Measurements from ENCODE around the gene NPPA.

Gene NPPA

GRCh38 chr1:11874258-11874562 is 26.6 kb upstream of the NPPA start:
- no peak for DNase-seq (ENCODE audit: low spot score)

DNA sequence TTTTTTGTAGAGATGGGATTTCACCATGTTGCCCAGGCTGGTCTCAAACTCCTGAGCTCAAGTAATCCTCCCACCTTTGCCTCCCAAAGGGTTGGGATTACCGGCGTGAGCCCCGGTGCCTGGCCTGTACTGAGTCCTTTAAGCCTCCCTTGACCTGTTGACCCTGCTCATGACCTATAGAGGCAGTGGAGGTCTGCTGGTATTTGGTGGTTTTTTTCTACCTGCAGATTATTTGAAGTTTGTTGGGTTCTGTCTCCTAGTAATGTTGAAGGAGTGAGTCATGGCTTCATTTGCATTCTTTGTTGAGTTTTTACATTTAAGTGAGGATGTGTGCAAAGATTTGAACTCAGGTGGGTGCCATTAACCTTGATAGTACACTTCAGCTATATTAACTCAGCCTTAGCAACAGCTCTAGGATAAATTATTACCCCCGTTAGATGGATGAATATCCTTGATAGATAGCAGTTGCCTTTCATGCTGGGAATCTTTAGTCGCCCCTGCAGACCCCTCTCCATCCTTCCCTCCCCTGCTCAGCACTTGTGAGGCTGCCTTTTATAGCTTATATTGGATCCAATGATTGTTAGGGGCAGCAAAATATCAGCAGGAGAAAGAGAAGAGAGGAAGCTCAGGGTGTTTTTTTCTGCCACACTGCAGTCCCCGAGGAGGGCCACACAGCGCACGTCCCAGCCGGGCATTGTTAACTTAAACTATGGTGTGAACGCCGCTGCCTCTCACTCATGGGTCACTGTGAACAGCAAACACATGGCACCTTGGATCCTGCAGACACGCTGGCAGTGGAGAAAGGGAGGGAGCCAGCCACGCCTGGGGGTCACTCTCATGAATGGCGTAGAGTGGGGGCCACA is 26.0 kb upstream of the NPPA start:
- DNase-seq (ENCODE audit: low spot score) = no peak

DNA sequence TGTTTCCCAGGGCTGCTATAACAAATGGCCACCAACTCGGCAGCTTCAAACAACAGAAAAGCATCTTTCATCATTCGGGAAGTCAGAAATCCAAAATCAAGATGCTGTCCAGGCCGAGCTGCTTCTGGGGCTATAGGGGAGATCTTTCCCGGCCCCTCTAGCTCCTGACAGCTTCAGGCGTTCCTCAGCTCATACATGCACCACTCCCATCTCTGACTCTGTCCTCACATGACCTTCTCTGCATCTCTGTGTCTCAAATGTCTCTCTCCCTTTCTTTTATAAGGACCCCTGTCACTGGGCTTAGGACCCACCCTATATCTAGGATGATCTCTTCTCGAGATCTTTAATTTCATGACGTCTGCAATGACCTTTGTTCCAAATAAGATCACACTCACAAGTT is 25.0 kb upstream of the NPPA start:
- DNase-seq (ENCODE audit: low spot score) = no peak

- no peak for DNase-seq (ENCODE audit: low spot score)
Observed at GRCh38 chr1:11869650-11870207, 22.1 kb upstream of the NPPA start.

- no peak for DNase-seq (ENCODE audit: low spot score)
Observed at GRCh38 chr1:11869104-11869503, 21.5 kb upstream of the NPPA start.

DNA sequence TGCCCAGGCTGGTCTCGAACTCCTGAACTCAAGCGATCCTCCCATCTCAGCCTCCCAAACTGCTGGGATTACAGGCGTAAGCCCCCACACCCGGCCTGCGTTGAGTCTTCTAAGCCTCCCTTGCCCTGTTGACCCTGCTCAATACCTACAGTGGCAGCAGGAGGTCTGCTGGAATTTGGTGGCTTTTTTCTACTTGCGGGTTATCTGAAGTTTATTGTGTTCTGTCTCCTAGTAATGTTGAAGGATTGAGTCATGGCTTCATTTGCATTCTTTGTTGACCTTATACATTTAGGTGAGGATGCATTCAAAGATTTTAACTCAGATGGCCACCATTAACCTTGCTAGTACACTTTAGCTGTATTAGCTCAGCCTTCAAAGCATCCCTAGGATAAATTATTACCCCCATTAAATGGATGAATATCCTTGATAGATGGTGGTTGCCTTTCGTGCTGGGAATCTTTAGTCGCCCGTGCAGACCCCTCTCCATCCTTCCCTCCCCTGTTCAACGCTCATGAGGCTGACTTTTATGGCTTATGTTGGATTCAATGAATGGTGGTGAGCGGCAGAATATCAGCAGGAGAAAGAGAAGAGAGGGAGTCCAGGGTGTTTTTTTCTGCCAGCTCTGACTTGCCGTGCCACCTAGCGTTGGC is 20.9 kb upstream of the NPPA start:
- DNase-seq (ENCODE audit: low spot score) = no peak

- no peak for DNase-seq (ENCODE audit: low spot score)
Observed at GRCh38 chr1:11862890-11863289, 15.3 kb upstream of the NPPA start.

- no peak for DNase-seq (ENCODE audit: low spot score)
Observed at GRCh38 chr1:11860587-11860986, 13.0 kb upstream of the NPPA start.

DNA sequence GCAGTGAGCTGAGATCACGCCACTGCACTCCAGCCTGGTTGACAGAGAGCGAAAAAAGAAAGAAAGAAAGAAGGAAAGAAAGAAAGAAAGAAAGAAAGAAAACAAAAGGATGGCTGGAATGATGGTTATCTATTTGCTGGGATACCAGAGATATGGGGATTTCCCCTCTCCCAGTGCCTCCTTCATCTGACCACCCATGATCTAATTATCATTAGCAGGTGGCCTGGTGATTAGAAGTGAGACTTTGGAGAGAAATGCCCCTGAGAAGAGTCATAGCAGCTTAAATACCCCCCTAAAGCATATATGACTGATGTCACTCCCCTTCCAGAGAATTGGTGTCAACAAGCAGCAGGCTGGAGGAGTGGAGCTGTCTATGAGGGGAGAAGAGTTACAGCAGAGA is 12.5 kb upstream of the NPPA start:
- no peak for DNase-seq (ENCODE audit: low spot score)

GRCh38 chr1:11858968-11859871 is 11.6 kb upstream of the NPPA start:
- DNase-seq (ENCODE audit: low spot score) = no peak

GRCh38 chr1:11858613-11858967 is 11.0 kb upstream of the NPPA start, which contains the start of gene NPPB:
Gene NPPB (minus strand): TSS chr1:11858945. CDS start chr1:11858833, 112 bp downstream.
- DNase-seq (ENCODE audit: low spot score) = no peak

DNA sequence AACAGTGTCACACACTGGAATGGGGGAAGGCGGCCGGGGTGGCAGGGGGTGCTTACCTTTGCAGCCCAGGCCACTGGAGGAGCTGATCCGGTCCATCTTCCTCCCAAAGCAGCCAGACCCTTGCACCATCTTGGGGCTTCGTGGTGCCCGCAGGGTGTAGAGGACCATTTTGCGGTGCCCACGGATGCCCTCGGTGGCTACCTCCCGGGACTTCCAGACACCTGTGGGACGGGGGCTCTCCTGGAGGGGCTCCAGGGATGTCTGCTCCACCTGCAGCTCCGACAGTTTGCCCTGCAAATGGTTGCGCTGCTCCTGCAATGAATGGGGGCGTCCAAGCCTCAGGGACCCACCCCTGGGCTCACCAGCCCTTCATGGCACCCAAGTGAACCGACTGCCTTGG is 10.6 kb upstream of the NPPA start:
- DNase-seq (ENCODE audit: low spot score) = no peak

- DNase-seq (ENCODE audit: low spot score) = no peak
Observed at GRCh38 chr1:11857164-11857851, 9.7 kb upstream of the NPPA start.

GRCh38 chr1:11856698-11857097 is 9.1 kb upstream of the NPPA start:
- no peak for DNase-seq (ENCODE audit: low spot score)

DNA sequence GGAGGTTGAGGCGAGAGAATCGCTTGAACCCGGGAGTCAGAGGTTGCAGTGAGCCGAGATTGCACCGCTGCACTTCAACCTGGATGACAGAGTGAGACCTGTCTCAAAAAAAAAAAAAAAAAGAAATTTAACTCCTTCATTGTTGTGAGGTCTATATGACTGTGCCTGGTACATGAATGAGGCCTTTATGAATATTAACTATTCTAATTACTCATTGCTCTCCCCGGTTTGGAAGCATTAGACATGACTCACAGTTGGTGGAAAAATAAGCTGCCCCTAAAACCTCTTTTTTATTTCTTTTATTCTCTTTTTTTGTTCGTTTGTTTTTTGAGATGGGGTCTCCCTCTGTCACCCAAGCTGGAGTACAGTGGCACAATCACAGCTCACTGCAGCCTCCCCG is 7.8 kb upstream of the NPPA start:
- DNase-seq (ENCODE audit: low spot score) = no peak

- DNase-seq (ENCODE audit: low spot score) = no peak
Observed at GRCh38 chr1:11854519-11854918, 6.9 kb upstream of the NPPA start.

- DNase-seq (ENCODE audit: low spot score) = no peak
Observed at GRCh38 chr1:11851180-11851579, 3.6 kb upstream of the NPPA start.

DNA sequence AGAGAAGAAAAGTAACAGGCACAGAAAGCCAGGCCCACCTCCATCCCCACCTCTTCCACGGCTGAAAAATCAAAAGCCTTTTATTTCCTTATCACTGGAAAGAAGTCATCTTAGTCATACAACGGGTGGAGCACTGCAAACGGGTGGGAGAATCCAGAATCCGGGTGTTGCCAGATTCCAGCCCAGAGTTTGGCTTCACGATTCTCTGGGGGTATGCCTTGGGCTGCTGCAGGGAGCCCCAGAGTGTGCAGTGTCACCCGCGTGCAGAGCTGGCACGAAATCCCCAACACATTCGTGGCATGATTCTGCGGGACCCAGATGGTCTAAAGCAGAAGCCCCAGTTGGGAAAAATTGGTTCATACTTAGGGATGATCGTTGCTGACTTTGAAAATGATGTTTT is 2.6 kb upstream of the NPPA start:
- DNase-seq (ENCODE audit: low spot score) = no peak

GRCh38 chr1:11848373-11848700 is 754 bp upstream of the NPPA start:
- DNase-seq (ENCODE audit: low spot score) = no peak

DNA sequence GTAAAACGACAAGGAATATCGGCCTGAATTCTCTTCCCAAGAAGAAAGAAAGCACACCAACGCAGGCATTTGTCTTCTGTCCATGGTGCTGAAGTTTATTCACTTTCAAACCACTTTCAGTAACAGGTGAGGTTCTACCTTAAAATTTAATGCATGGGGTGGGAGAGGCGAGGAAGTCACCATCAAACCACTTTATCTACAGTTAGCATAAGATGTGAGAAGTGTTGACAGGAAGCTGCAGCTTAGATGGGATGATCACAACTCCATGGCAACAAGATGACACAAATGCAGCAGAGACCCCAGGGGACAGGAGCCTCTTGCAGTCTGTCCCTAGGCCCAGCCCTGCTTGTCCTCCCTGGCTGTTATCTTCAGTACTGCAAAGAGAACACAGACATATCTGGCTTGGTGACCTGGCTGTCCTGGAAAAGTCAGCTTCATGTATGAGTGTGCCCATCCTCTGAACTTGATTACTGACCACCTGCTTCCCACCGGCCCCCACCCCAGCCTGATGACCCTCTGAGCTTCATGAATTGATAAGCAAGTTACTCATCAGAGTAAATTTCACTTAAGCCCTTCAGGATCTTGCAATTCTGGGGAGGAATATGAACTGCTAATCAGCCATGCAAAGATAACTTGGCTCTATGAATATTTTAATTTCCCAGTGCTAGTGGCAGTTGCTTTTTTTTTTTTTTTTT is 1.8 kb downstream of the NPPA start:
- DNase-seq (ENCODE audit: low spot score) = no peak
